ENCODE results near the gene PRRT2.
"Not testable (repeated sequence)": the region's sequence is repeated elsewhere in the genome, so short reads cannot be mapped to it uniquely, and the experiment has no call there.

The PRRT2 gene

GRCh38 chr16:29791845-29792807 lies 19.9 kb upstream of the PRRT2 start:
- TF ChIP-seq, protein P1, sequence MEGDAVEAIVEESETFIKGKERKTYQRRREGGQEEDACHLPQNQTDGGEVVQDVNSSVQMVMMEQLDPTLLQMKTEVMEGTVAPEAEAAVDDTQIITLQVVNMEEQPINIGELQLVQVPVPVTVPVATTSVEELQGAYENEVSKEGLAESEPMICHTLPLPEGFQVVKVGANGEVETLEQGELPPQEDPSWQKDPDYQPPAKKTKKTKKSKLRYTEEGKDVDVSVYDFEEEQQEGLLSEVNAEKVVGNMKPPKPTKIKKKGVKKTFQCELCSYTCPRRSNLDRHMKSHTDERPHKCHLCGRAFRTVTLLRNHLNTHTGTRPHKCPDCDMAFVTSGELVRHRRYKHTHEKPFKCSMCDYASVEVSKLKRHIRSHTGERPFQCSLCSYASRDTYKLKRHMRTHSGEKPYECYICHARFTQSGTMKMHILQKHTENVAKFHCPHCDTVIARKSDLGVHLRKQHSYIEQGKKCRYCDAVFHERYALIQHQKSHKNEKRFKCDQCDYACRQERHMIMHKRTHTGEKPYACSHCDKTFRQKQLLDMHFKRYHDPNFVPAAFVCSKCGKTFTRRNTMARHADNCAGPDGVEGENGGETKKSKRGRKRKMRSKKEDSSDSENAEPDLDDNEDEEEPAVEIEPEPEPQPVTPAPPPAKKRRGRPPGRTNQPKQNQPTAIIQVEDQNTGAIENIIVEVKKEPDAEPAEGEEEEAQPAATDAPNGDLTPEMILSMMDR (IDR thresholded peaks at IDR 0.05; ENCODE audit: insufficient read depth, missing control alignments) = no peak
- DNase-seq (ENCODE audit: insufficient read length, low spot score) = no peak
- no peak for FAIRE-seq

GRCh38 chr16:29793153-29793552 lies 18.8 kb upstream of the PRRT2 start:
- FAIRE-seq; DNase-seq (ENCODE audit: insufficient read length, low spot score): not testable (repeated sequence)

DNA sequence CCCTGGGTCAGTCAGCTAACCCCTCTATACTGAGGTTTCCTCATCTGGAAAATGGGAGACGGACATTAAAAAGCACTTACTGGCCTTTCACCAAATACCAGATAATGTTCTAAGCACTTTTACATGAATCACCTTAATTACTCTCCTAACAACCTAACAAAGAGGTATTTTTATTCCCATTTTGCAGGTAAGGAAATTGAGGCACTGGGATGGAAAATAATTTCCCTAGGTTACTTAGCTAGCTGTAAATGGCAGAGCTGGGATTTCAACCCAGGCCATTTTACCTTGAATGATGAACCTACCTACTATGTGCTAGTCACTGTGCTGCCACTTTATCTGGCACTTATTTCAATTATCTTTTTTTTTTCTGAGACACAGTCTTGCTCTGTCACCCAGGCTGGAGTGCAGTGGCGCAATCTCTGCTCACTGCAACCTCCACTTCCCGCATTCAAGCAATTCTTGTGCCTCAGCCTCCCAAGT lies 17.7 kb upstream of the PRRT2 start:
- FAIRE-seq (no peak), DNase-seq (ENCODE audit: insufficient read length, low spot score) (no peak)
- TF ChIP-seq, protein P1 (IDR thresholded peaks at IDR 0.05; ENCODE audit: insufficient read depth, missing control alignments) = no peak

GRCh38 chr16:29802416-29802935 lies 9.5 kb upstream of the PRRT2 start:
- no peak for FAIRE-seq
- TF ChIP-seq, protein P1 (IDR thresholded peaks at IDR 0.05; ENCODE audit: insufficient read depth, missing control alignments) = no peak
- DNase-seq (ENCODE audit: insufficient read length, low spot score) = no peak

- TF ChIP-seq, protein P1 (IDR thresholded peaks at IDR 0.05; ENCODE audit: insufficient read depth, missing control alignments) = no peak
- DNase-seq (ENCODE audit: insufficient read length, low spot score) (no peak), FAIRE-seq (no peak)
Observed at GRCh38 chr16:29804020-29804419, 8.0 kb upstream of the PRRT2 start.

- no peak for FAIRE-seq
Observed at GRCh38 chr16:29804455-29805231, 7.3 kb upstream of the PRRT2 start.

More at GRCh38 chr16:29804455-29805231, 7.3 kb upstream of the PRRT2 start:
- TF ChIP-seq, protein P1 (IDR thresholded peaks at IDR 0.05; ENCODE audit: insufficient read depth, missing control alignments) = no peak
- no peak for DNase-seq (ENCODE audit: insufficient read length, low spot score)
